GM12878 (cell line): Measurements from ENCODE around the gene AMBP. TPM values are rescaled to one million over a fixed set of nuclear protein-coding genes. Genes with fewer than 3 reads are reported as not detected.

Experiments
- ATAC-seq: fragments of 200-7000 bp; cut with Tn5 transposase; 3 replicates; pipeline ENCODE4 v1.9.1; 2020; ENCODE audit warnings: mild to moderate bottlenecking, moderate library complexity
- BruUV-seq: library from RNA; stranded (reverse); fragments of 400-500 nt; replicated peaks from 2 replicates; lab custom pipeline; 2021; lab: Mats Ljungman, UMichigan
- CTCF ChIA-PET: fragments of 300-600 bp; sonication (Branson Sonifier 250); formaldehyde crosslinking; extraction: SDS; loops from one replicate; lab custom pipeline; 2021; ENCODE audit warnings: inconsistent platforms; lab: Yijun Ruan, JAX
- POLR2A ChIA-PET: fragments of 350-600 bp; formaldehyde crosslinking; extraction: SDS; loops from one replicate; lab custom pipeline; 2021; ENCODE audit warnings: inconsistent platforms; lab: Charles Lee
- RAD21 ChIA-PET: fragments of 300-600 bp; sonication (Branson Sonifier 250); formaldehyde crosslinking; loops from one replicate; lab custom pipeline; 2023; ENCODE audit warnings: antibody characterized with exemption; ENCODE audit not compliant: unreplicated experiment; lab: Charles Lee
- SMC1A ChIA-PET: fragments of 300-600 bp; sonication (Branson Sonifier 250); formaldehyde crosslinking; loops from one replicate; lab custom pipeline; 2023; ENCODE audit not compliant: unreplicated experiment, uncharacterized antibody; lab: Charles Lee
- DNase-seq: peaks from one replicate; pipeline ENCODE4 v3.0.0-alpha.2; 2011; ENCODE audit warnings: low read depth, low spot score
- FAIRE-seq: peaks from 3 replicates; lab custom pipeline; 2011; peaks lifted over from hg19 to GRCh38; lab: Jason Lieb, UNC
- H2AFZ ChIP-seq: 2 replicates; pipeline ENCODE4 v1.6.0; 2011; ENCODE audit warnings: low read depth, low read length, control low read depth; ENCODE audit not compliant: control insufficient read depth
- H3K27ac ChIP-seq: 2 replicates; pipeline ENCODE4 v1.5.1; 2011; ENCODE audit warnings: control low read depth; ENCODE audit not compliant: control insufficient read depth, insufficient read depth
- H3K27me3 ChIP-seq, 2 experiments: replicated peaks in 1 of 2; 2 replicates each; pipeline versions ENCODE4 v1.6.0 to v1.6.1; 2011; ENCODE audit warnings: low read length in 1 of 2; ENCODE audit not compliant: control insufficient read depth in 2 of 2, insufficient read depth in 2 of 2
- H3K36me3 ChIP-seq, 2 experiments: 2 replicates each; pipeline ENCODE4 v1.5.1; 2011; ENCODE audit warnings: low read length in 1 of 2; ENCODE audit not compliant: control insufficient read depth in 2 of 2, insufficient read depth in 2 of 2
- H3K4me1 ChIP-seq: 2 replicates; pipeline ENCODE4 v1.6.1; 2011; ENCODE audit warnings: mild to moderate bottlenecking, low read length, moderate library complexity, mixed read lengths; ENCODE audit not compliant: control insufficient read depth, insufficient read depth
- H3K4me2 ChIP-seq: 2 replicates; pipeline ENCODE4 v1.6.0; 2011; ENCODE audit warnings: control low read depth; ENCODE audit not compliant: control insufficient read depth, insufficient read depth
- H3K4me3 ChIP-seq: fragments of 200-600 bp; sonication (generic); 2 replicates; pipeline ENCODE4 v1.5.1; 2016
- H3K79me2 ChIP-seq: 2 replicates; pipeline ENCODE4 v1.6.0; 2011; ENCODE audit warnings: low read length; ENCODE audit not compliant: control insufficient read depth, insufficient read depth
- H3K9ac ChIP-seq: 2 replicates; pipeline ENCODE4 v1.8.0; 2011; ENCODE audit warnings: low read length, control low read depth, mixed read lengths; ENCODE audit not compliant: control insufficient read depth, insufficient read depth
- H3K9me3 ChIP-seq: replicated peaks from 3 replicates; pipeline ENCODE4 v1.5.1; 2011; ENCODE audit warnings: mild to moderate bottlenecking, low read length; ENCODE audit not compliant: control insufficient read depth, insufficient read depth
- H4K20me1 ChIP-seq: 2 replicates; pipeline ENCODE4 v1.6.0; 2011; ENCODE audit not compliant: control insufficient read depth, insufficient read depth
- CBX3 ChIP-seq: fragments of 200-600 bp; sonication (generic); IDR thresholded peaks from 2 replicates; pipeline ENCODE4 v1.6.1; 2016; ENCODE audit warnings: low read depth, borderline replicate concordance
- CBX5 ChIP-seq: sonication (generic); IDR thresholded peaks from 2 replicates; pipeline ENCODE4 v1.6.1; 2016; ENCODE audit warnings: low read depth, moderate library complexity, mild to moderate bottlenecking, inconsistent platforms
- CHD4 ChIP-seq: fragments of 200-600 bp; sonication (generic); IDR thresholded peaks from 2 replicates; pipeline ENCODE4 v1.6.1; 2016; ENCODE audit warnings: mild to moderate bottlenecking
- EP300 ChIP-seq, 2 experiments: fragments of 150-350 bp in 1 of 2; IDR thresholded peaks; 2 replicates each; pipeline ENCODE4 v1.6.1; 2011 to 2012; ENCODE audit warnings: low read depth in 2 of 2, low read length in 2 of 2, borderline replicate concordance in 1 of 2, improper control_type of control experiment in 1 of 2, inconsistent platforms in 1 of 2; ENCODE audit not compliant: control insufficient read depth in 1 of 2
- IKZF1 ChIP-seq: fragments of 450-650 bp; conservative IDR thresholded peaks from 2 replicates; pipeline ENCODE4 v1.6.1; 2017; ENCODE audit warnings: antibody characterized with exemption, mild to moderate bottlenecking
- IKZF2 ChIP-seq, 2 experiments: fragments of 450-650 bp; IDR thresholded peaks; 2 replicates each; pipeline ENCODE4 v1.6.1; 2017; ENCODE audit warnings: mild to moderate bottlenecking in 2 of 2, moderate library complexity in 2 of 2
- IRF5 ChIP-seq: fragments of 450-650 bp; IDR thresholded peaks from 2 replicates; pipeline ENCODE4 v1.6.1; 2017; ENCODE audit warnings: borderline replicate concordance
- JUND ChIP-seq: IDR thresholded peaks from 2 replicates; pipeline ENCODE4 v1.6.1; 2012; ENCODE audit warnings: low read depth, mild to moderate bottlenecking, low read length, improper control_type of control experiment, moderate library complexity
- ZNF622 ChIP-seq: fragments of 450-650 bp; IDR thresholded peaks from 2 replicates; pipeline ENCODE4 v1.6.1; 2017; ENCODE audit warnings: mild to moderate bottlenecking, inconsistent platforms
- WGBS: methylation state at CpG from one replicate; pipeline ENCODE4 v1.1.6; 2016; ENCODE audit warnings: low lambda C conversion rate; ENCODE audit not compliant: insufficient replicate concordance, insufficient coverage; ENCODE audit errors: missing lambda C conversion rate; 5-methylcytosine and 5-hydroxymethylcytosine counted together
- in situ Hi-C: fragments of 300-500 bp; cut with MboI; formaldehyde crosslinking; loops from 9 replicates; pipeline ENCODE4 v1.14.3; 2018; ENCODE audit warnings: mixed read lengths
- intact Hi-C: fragments of 100-400 bp; cut with micrococcal nuclease; formaldehyde crosslinking; loops from one replicate; pipeline ENCODE4 v1.14.2; 2022; ENCODE audit not compliant: unreplicated experiment
- polyA plus RNA-seq, 11 experiments: library from polyadenylated mRNA; depleted of rRNA in 4 of 11; unstranded in 6 of 11; stranded (reverse) in 5 of 11; fragments of >200 nt; fragmentation: Nextera tagmentation in 4 of 11; fragmentation: Illumina TruSeq in 1 of 11; extraction: Ambion mirVana in 4 of 11; extraction: Trizol in 1 of 11; gene quantifications; 1 replicate in 1 of 11; 2 replicates in 10 of 11; pipeline versions ENCODE4 v1.2.1 to v1.2.3, GENCODE V29; 2011 to 2016; ENCODE audit warnings: inconsistent platforms in 2 of 11, missing spikeins in 2 of 11, low read depth in 1 of 11
- total RNA-seq, 4 experiments: library from RNA; depleted of rRNA in 3 of 4; stranded (reverse); fragments of >200 nt in 3 of 4; fragmentation: Illumina TruSeq in 1 of 4; extraction: Trizol in 1 of 4; gene quantifications; 2 replicates each; pipeline versions ENCODE4 v1.2.1 to v1.2.3, GENCODE V29; 2013 to 2021
- TF ChIP-seq, protein P1 (sequence below): IDR thresholded peaks from 2 replicates; pipeline ENCODE4 v1.6.1; 2012; ENCODE audit warnings: improper control_type of control experiment, low read depth, low read length; ENCODE audit not compliant: insufficient replicate concordance
- TF ChIP-seq, protein P2 (sequence below), 3 experiments: IDR thresholded peaks in 2 of 3; conservative IDR thresholded peaks in 1 of 3; 2 replicates each; pipeline ENCODE4 v1.5.1; 2011; ENCODE audit warnings: low read depth in 3 of 3, low read length in 3 of 3, mild to moderate bottlenecking in 3 of 3, control low read depth in 2 of 3, moderate library complexity in 2 of 3, inconsistent platforms in 1 of 3, mixed read lengths in 1 of 3; ENCODE audit not compliant: control insufficient read depth in 2 of 3, insufficient read depth in 1 of 3; ENCODE audit errors: extremely low read depth in 1 of 3

AMBP gene
- total and polyA plus RNA-seq, 10 of the 15 experiments (the other 5 are each of a cell fraction or from before 2014, with no cell fraction given) = 0.11 to 2.3 (median 0.18) TPM; not detected in 7

DNA sequence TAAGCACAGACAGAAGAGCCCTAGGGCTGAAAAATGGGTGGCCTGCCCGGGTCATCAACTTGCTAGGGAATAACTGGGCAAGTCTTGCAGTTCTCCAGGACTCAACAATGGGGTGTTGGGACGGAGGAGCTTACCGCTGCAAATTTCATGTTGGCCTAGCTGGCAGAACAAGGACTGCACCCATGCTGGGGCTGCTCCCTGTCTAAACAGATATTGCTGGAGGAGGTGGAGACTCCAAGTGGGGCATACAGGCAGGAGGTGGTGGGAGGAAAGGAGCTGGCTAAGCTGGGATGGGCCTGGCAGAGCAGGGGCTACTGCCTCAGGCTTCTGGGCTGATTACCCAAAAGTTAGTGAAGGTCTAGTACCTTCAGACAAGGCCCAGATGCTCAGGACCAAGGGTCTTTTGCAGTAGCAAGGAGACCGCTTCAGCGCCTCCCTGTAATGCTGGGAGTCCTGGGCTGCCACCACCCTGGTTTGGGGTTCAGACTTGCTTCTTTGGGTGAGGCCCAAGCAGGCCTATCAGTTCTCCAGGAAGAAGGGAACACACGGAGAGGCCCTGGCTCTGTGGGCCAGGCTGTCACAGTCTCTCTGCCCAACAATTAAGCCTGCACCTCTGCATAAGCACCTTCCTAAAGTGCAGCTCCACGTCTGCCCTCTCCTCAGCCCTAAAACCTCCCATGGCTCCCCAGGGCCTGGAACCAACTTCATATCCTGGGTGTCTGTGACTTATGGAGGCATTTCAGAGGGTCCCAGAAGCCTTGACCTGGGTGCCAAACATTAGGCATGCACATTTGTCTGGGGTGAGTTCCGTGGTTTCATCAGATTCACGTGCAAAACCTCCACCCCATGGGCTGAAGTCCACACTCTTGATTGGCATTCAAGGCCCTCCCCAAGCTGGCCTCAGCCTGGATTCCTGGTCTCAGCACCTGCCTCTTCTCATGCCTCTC lies 45.2 kb upstream of the AMBP start:
- ATAC-seq (no peak), FAIRE-seq (no peak), DNase-seq (no peak)
- BruUV-seq = no TSS peak
- Histone ChIP-seq H4K20me1 (no peaks in the 10 kb centered on the region), H3K9ac (no peak overlapping the region), H2AFZ (no peak overlapping the region), H3K36me3 (no peaks in the 10 kb centered on the region), H3K79me2 (no peaks in the 10 kb centered on the region), H3K27me3 (peaks cover 0 to under 1% of the 10 kb centered on the region in 2 experiments; a peak in 2 of 4 replicates), H3K4me3 (no peak overlapping the region), H3K4me2 (no peak overlapping the region), H3K9me3 (no peaks in the 10 kb centered on the region), H3K27ac (no peak overlapping the region), H3K4me1 (no peaks in the 10 kb centered on the region)
- RAD21 ChIA-PET = no interaction called here
- SMC1A ChIA-PET = no interaction called here
- 33% methylated on average over 9 of the region's 9 CpGs for WGBS
- intact Hi-C loops = no loop called here
- in situ Hi-C loops = no loop called here
- POLR2A ChIA-PET = no interaction called here
- CTCF ChIA-PET = interaction anchor here (1.2 kb wide), 1 partner anchor 14 kb away, joined by 3 read pairs; no protein-coding TSS in a partner anchor
- TF ChIP-seq EP300 (IDR thresholded peaks at IDR 0.05; ENCODE audit: borderline replicate concordance in 1 of 2, control insufficient read depth in 1 of 2, low read depth in 2 of 2, low read length in 2 of 2) (no peak), ZNF622 (no peak), CBX3 (no peak), CHD4 (no peak), IKZF1 (no peak), JUND (no peak), CBX5 (no peak), IKZF2 (IDR thresholded peaks at IDR 0.05) (no peak), IRF5 (no peak)
- TF ChIP-seq, protein P1, sequence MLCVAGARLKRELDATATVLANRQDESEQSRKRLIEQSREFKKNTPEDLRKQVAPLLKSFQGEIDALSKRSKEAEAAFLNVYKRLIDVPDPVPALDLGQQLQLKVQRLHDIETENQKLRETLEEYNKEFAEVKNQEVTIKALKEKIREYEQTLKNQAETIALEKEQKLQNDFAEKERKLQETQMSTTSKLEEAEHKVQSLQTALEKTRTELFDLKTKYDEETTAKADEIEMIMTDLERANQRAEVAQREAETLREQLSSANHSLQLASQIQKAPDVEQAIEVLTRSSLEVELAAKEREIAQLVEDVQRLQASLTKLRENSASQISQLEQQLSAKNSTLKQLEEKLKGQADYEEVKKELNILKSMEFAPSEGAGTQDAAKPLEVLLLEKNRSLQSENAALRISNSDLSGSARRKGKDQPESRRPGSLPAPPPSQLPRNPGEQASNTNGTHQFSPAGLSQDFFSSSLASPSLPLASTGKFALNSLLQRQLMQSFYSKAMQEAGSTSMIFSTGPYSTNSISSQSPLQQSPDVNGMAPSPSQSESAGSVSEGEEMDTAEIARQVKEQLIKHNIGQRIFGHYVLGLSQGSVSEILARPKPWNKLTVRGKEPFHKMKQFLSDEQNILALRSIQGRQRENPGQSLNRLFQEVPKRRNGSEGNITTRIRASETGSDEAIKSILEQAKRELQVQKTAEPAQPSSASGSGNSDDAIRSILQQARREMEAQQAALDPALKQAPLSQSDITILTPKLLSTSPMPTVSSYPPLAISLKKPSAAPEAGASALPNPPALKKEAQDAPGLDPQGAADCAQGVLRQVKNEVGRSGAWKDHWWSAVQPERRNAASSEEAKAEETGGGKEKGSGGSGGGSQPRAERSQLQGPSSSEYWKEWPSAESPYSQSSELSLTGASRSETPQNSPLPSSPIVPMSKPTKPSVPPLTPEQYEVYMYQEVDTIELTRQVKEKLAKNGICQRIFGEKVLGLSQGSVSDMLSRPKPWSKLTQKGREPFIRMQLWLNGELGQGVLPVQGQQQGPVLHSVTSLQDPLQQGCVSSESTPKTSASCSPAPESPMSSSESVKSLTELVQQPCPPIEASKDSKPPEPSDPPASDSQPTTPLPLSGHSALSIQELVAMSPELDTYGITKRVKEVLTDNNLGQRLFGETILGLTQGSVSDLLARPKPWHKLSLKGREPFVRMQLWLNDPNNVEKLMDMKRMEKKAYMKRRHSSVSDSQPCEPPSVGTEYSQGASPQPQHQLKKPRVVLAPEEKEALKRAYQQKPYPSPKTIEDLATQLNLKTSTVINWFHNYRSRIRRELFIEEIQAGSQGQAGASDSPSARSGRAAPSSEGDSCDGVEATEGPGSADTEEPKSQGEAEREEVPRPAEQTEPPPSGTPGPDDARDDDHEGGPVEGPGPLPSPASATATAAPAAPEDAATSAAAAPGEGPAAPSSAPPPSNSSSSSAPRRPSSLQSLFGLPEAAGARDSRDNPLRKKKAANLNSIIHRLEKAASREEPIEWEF = no peak
- TF ChIP-seq, protein P2, sequence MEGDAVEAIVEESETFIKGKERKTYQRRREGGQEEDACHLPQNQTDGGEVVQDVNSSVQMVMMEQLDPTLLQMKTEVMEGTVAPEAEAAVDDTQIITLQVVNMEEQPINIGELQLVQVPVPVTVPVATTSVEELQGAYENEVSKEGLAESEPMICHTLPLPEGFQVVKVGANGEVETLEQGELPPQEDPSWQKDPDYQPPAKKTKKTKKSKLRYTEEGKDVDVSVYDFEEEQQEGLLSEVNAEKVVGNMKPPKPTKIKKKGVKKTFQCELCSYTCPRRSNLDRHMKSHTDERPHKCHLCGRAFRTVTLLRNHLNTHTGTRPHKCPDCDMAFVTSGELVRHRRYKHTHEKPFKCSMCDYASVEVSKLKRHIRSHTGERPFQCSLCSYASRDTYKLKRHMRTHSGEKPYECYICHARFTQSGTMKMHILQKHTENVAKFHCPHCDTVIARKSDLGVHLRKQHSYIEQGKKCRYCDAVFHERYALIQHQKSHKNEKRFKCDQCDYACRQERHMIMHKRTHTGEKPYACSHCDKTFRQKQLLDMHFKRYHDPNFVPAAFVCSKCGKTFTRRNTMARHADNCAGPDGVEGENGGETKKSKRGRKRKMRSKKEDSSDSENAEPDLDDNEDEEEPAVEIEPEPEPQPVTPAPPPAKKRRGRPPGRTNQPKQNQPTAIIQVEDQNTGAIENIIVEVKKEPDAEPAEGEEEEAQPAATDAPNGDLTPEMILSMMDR (IDR thresholded peaks at IDR 0.05 in 2 of 3, conservative IDR thresholded peaks at IDR 0.05 in 1 of 3; ENCODE audit: control insufficient read depth in 2 of 3, extremely low read depth in 1 of 3, insufficient read depth in 1 of 3, low read depth in 3 of 3, low read length in 3 of 3) = no peak
